Spleen (tissue), 11 donors: ENCODE data around the gene MAEA. TPM values are rescaled to one million over a fixed set of nuclear protein-coding genes. Genes with fewer than 3 reads are reported as not detected.

ENCODE experiments used
- DNase-seq: peaks from one replicate; pipeline ENCODE4 v3.0.0-alpha.2; 2020
- H3K27ac ChIP-seq, 8 donors: fragments of 200-600 bp; sonication (generic) in 7 of 8; 1 replicate in 4 of 8; 2 replicates in 4 of 8; pipeline versions ENCODE4 v1.5.0 to v1.8.0; 2016 to 2021; ENCODE audit warnings: inconsistent platforms in 4 of 8, mild to moderate bottlenecking in 4 of 8, moderate library complexity in 1 of 8
- H3K27me3 ChIP-seq, 7 donors: fragments of 200-600 bp; sonication (generic) in 6 of 7; replicated peaks in 1 of 7; 1 replicate in 4 of 7; 2 replicates in 3 of 7; pipeline versions ENCODE4 v1.5.0 to v1.8.0; 2016 to 2021; ENCODE audit warnings: inconsistent platforms in 3 of 7, mild to moderate bottlenecking in 1 of 7
- H3K36me3 ChIP-seq, 6 donors: fragments of 200-600 bp; sonication (generic) in 5 of 6; 1 replicate in 4 of 6; 2 replicates in 2 of 6; pipeline versions ENCODE4 v1.5.0 to v1.8.0; 2016 to 2021; ENCODE audit warnings: inconsistent platforms in 2 of 6
- H3K4me1 ChIP-seq, 6 donors: fragments of 200-600 bp; sonication (generic) in 5 of 6; 1 replicate in 3 of 6; 2 replicates in 3 of 6; pipeline versions ENCODE4 v1.5.0 to v1.8.0; 2016 to 2021; ENCODE audit warnings: inconsistent platforms in 3 of 6
- H3K4me3 ChIP-seq, 8 donors: fragments of 200-600 bp; sonication (generic) in 7 of 8; 1 replicate in 4 of 8; 2 replicates in 4 of 8; pipeline versions ENCODE4 v1.5.0 to v1.8.0; 2016 to 2021; ENCODE audit warnings: inconsistent platforms in 4 of 8, mild to moderate bottlenecking in 4 of 8, moderate library complexity in 2 of 8
- H3K9me3 ChIP-seq, 8 donors: fragments of 200-600 bp; sonication (generic) in 7 of 8; 1 replicate in 4 of 8; 2 replicates in 4 of 8; pipeline versions ENCODE4 v1.5.0 to v1.8.0; 2016 to 2021; ENCODE audit warnings: inconsistent platforms in 4 of 8
- POLR2A ChIP-seq, 3 donors: fragments of 450-650 bp; IDR thresholded peaks; one replicate each; pipeline ENCODE4 v1.5.1; 2017; ENCODE audit warnings: antibody characterized with exemption in 3 of 3, mild to moderate bottlenecking in 1 of 3
- POLR2AphosphoS5 ChIP-seq, 3 donors: sonication (generic); formaldehyde crosslinking; IDR thresholded peaks; one replicate each; pipeline ENCODE4 v1.5.1; 2017; ENCODE audit warnings: antibody characterized with exemption in 3 of 3
- WGBS, 5 donors: extraction: QIAGEN DNeasy Blood & Tissue Kit in 3 of 5; methylation state at CpG; one replicate each; pipeline versions ENCODE4 v1.1.5 to v1.1.7; 2013 to 2018; 5-methylcytosine and 5-hydroxymethylcytosine counted together
- intact Hi-C: fragments of 100-400 bp; cut with DNase I; formaldehyde crosslinking; loops from one replicate; pipeline ENCODE4 v1.15.0; 2023; ENCODE audit warnings: low total_unique reads
- polyA plus RNA-seq, 3 donors: library from polyadenylated mRNA; stranded (reverse); fragments of 200-250 nt; gene quantifications; one replicate each; pipeline ENCODE4 v1.2.1, GENCODE V29; 2013
- total RNA-seq, 7 donors: library from RNA; depleted of rRNA in 3 of 7; stranded (reverse); fragments of >200 nt in 3 of 7; fragmentation: NEBNext Ultra II Directional in 4 of 7; extraction: Animal tissue kit (Norgen Biotek cat#: 25700) in 4 of 7; gene quantifications; one replicate each; pipeline versions ENCODE4 v1.1.0 to v1.2.1, GENCODE V29; 2016 to 2021
- TF ChIP-seq, protein P1 (sequence below), 11 experiments: fragments of 200-600 bp in 7 of 11; fragments of 450-650 bp in 4 of 11; sonication (generic) in 4 of 11; IDR thresholded peaks in 8 of 11; conservative IDR thresholded peaks in 3 of 11; 1 replicate in 7 of 11; 2 replicates in 4 of 11; pipeline versions ENCODE4 v1.4.0 to v1.8.0; 2016 to 2021; ENCODE audit warnings: antibody characterized with exemption in 11 of 11, inconsistent platforms in 4 of 11, mild to moderate bottlenecking in 1 of 11
- donor health status: healthy with polysubstance abuse.
- donor health status: DM: no; HTN: no; CAD: no; lungs with moderate emphysema.
- donor health status: DM: no; HTN: no; CAD: no.
- donor health status: Bipolar disorder and iron deficiency.
- donor health status: healthy.
- donor health status: DM: no; HTN: no; CAD: no.
- donor health status: DM: yes; HTN: yes; CAD: no.

Gene MAEA
- total and polyA plus RNA-seq, 10 donors: 46.6 to 112 (median 80.1) TPM

DNA sequence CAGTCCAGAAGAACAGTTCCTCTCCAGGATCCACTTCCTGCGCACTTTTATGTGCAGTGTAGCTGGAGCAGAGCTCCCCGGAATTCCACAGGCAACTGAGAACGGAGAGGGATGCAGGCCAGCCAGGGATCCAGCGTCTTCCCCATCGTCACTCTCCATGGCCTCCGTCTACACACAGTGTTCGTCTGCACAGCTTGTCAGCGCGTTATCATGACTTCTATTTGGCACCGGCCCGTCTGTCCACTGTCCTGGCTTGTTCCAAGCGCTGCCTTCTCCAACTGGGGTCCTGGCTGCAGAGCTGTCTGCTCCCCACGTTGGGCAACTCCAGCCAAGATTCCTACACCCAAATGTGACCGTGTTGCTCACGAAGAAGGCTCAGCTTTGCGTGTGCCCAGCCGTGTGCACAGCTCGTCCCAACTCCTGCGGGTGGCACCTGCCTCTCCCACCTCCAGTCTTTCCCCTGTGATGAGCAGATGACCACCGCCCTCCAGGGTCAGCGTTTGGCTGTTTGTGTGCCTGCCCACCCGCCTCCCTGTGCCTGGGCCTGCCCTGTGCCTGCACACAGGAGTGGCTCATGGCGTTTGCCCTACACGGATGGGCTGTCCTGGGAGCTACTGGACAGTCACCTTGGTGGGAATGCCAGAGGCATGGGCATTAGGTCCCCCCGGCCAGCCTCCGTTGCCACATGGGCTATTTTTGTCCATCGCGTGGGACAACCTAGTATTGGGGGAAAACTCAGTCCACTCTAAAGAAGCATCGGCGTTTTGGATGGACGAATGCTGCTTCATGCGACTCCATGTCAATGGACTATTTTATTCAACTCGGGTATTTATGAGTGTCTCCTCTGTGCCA lies 38.5 kb upstream of the MAEA start:
- Histone ChIP-seq H3K9me3 (peaks cover 0 to 6% (median 0%) of the 10 kb centered on the region in 8 donors), H3K4me1 (peaks cover 28 to 67% (median 42%) of the 10 kb centered on the region in 6 donors), H3K27ac (peak overlapping the region in 6 of 8 donors; percentile 95 to 99 (median 98)), H3K27me3 (no peaks in the 10 kb centered on the region), H3K36me3 (peaks cover 0 to 15% (median 0%) of the 10 kb centered on the region in 6 donors), H3K4me3 (peak overlapping the region in 1 of 8 donors; percentile 93)
- intact Hi-C loops: loop anchor here (10.0 kb wide), 1 partner anchor 86 kb away; no protein-coding TSS in a partner anchor
- DNase-seq: peak; percentile 79
- no peak for TF ChIP-seq POLR2A (IDR thresholded peaks at IDR 0.05)
- TF ChIP-seq, protein P1, sequence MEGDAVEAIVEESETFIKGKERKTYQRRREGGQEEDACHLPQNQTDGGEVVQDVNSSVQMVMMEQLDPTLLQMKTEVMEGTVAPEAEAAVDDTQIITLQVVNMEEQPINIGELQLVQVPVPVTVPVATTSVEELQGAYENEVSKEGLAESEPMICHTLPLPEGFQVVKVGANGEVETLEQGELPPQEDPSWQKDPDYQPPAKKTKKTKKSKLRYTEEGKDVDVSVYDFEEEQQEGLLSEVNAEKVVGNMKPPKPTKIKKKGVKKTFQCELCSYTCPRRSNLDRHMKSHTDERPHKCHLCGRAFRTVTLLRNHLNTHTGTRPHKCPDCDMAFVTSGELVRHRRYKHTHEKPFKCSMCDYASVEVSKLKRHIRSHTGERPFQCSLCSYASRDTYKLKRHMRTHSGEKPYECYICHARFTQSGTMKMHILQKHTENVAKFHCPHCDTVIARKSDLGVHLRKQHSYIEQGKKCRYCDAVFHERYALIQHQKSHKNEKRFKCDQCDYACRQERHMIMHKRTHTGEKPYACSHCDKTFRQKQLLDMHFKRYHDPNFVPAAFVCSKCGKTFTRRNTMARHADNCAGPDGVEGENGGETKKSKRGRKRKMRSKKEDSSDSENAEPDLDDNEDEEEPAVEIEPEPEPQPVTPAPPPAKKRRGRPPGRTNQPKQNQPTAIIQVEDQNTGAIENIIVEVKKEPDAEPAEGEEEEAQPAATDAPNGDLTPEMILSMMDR (IDR thresholded peaks at IDR 0.05 in 8 of 11, conservative IDR thresholded peaks at IDR 0.05 in 3 of 11): no peak
- peak in 1 of 3 donors; percentile 42 for TF ChIP-seq POLR2AphosphoS5 (IDR thresholded peaks at IDR 0.05)
- 97 to 99% (median 97%) methylated on average over 30 to 33 of the region's 33 CpGs for WGBS, 5 donors

DNA sequence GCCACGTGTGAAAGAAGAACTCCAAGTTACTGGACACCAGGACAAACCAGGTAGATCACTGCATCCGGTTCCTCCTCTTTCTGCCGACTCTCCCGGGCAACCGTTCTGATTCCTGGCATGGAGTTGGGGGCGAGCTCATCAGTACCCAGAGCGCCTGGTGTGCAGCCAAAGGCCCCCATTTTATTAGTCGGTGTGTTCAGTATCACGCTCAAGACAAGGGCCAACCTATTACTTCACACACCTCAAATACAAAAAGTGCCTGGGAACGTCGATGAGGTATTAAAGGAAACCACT lies 38.0 kb upstream of the MAEA start:
- intact Hi-C loops: loop anchor here (10.0 kb wide), 1 partner anchor 87 kb away; no protein-coding TSS in a partner anchor
- 92 to 98% (median 97%) methylated on average over 11 of the region's 11 CpGs for WGBS, 5 donors

DNA sequence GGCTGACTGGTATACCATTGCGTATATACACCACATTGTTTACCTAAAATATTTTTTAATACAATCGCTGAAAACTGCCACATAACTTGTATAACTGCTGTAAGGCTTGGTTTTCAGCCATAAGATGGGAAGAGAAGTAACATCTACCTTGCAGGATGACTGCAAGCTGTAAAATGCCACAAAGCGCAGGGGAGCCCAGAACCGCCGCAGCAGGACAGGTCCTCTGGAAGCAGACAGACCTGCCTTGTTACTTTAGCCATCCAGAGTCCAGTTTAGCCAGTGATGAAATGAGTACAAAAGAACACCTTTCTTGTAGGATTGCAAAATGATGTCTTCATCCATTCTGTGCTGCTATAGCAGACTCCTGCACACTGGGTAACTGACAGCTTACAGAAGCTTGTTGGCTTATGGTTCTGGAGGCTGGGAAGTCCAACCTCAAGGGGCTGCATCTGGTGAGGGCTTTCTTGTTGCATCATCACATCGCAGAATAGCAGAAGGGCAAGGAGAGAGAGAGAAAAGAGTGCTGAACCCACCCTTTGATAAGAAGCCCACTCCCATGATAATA lies 36.7 kb upstream of the MAEA start:
- TF ChIP-seq POLR2AphosphoS5 (IDR thresholded peaks at IDR 0.05) (no peak), POLR2A (IDR thresholded peaks at IDR 0.05) (no peak)
- TF ChIP-seq, protein P1 (IDR thresholded peaks at IDR 0.05 in 8 of 11, conservative IDR thresholded peaks at IDR 0.05 in 3 of 11): no peak
- Histone ChIP-seq H3K27ac (peak overlapping the region in 4 of 8 donors; percentile 50 to 71 (median 53)), H3K4me1 (peaks cover 18 to 50% (median 27%) of the 10 kb centered on the region in 6 donors), H3K9me3 (peaks cover 0 to 9% (median under 1%) of the 10 kb centered on the region in 8 donors), H3K36me3 (peaks cover 0 to 15% (median 0%) of the 10 kb centered on the region in 6 donors), H3K27me3 (no peaks in the 10 kb centered on the region), H3K4me3 (no peak overlapping the region)
- no peak for DNase-seq
- intact Hi-C loops: loop anchor here (10.0 kb wide), 1 partner anchor 88 kb away; no protein-coding TSS in a partner anchor
- WGBS, 5 donors: 97 to 99% (median 98%) methylated on average over 6 of the region's 6 CpGs

More for the DNA sequence above, 38.0 kb upstream of the MAEA start:
- H3K27me3 ChIP-seq: no peaks in the 10 kb centered on the region
- H3K27ac ChIP-seq: no peak overlapping the region
- H3K36me3 ChIP-seq: peaks cover 0 to 15% (median 0%) of the 10 kb centered on the region in 6 donors
- peaks cover 23 to 61% (median 36%) of the 10 kb centered on the region in 6 donors for H3K4me1 ChIP-seq
- H3K4me3 ChIP-seq: no peak overlapping the region
- H3K9me3 ChIP-seq: peaks cover 0 to 6% (median 0%) of the 10 kb centered on the region in 8 donors
- DNase-seq: peak; percentile 38
- no peak for TF ChIP-seq POLR2A (IDR thresholded peaks at IDR 0.05)
- TF ChIP-seq, protein P1 (IDR thresholded peaks at IDR 0.05 in 8 of 11, conservative IDR thresholded peaks at IDR 0.05 in 3 of 11): no peak
- no peak for TF ChIP-seq POLR2AphosphoS5 (IDR thresholded peaks at IDR 0.05)
